Large intestine (tissue), 3 donors: ENCODE measurements around the gene AQP12B. TPM values are rescaled to one million over a fixed set of nuclear protein-coding genes. Genes with fewer than 3 reads are reported as not detected.

Experiments
- DNase-seq, 2 donors: peaks; one replicate each; pipeline versions ENCODE4 v3.0.0 to v3.0.0-alpha.2; 2013
- H3K27ac ChIP-seq: one replicate; pipeline ENCODE4 v1.5.1; 2013; ENCODE audit warnings: low read length
- H3K27me3 ChIP-seq: 2 replicates; pipeline ENCODE4 v1.6.1; 2013; ENCODE audit warnings: low read length; ENCODE audit not compliant: control insufficient read depth, insufficient read depth
- H3K36me3 ChIP-seq: 2 replicates; pipeline ENCODE4 v1.6.1; 2013; ENCODE audit warnings: low read length; ENCODE audit not compliant: control insufficient read depth, insufficient read depth
- H3K4me1 ChIP-seq: one replicate; pipeline ENCODE4 v1.6.1; 2013; ENCODE audit warnings: low read length; ENCODE audit not compliant: control insufficient read depth, insufficient read depth
- H3K4me3 ChIP-seq: one replicate; pipeline ENCODE4 v1.5.1; 2013; ENCODE audit warnings: low read length
- H3K9me3 ChIP-seq: one replicate; pipeline ENCODE4 v1.6.1; 2013; ENCODE audit warnings: mild to moderate bottlenecking, low read depth, low read length, moderate library complexity; ENCODE audit not compliant: control insufficient read depth
- WGBS: methylation state at CpG from one replicate; pipeline ENCODE4 v1.1.5; 2013; ENCODE audit warnings: low lambda C conversion rate; ENCODE audit not compliant: insufficient coverage; 5-methylcytosine and 5-hydroxymethylcytosine counted together
- polyA plus RNA-seq: library from polyadenylated mRNA; unstranded; fragments of 120-200 nt; gene quantifications from one replicate; pipeline ENCODE4 v1.2.1, GENCODE V29; 2013

AQP12B gene
- polyA plus RNA-seq, 1 donor: 10.6 TPM

GRCh38 chr2:240639566-240639965, 43.1 kb downstream of the AQP12B start:
- 93% methylated on average over 4 of the region's 18 CpGs for WGBS
- Histone ChIP-seq H3K9me3 (no peaks in the 10 kb centered on the region), H3K27ac (no peak overlapping the region), H3K4me1 (no peaks in the 10 kb centered on the region), H3K27me3 (peaks cover 19% of the 10 kb centered on the region), H3K36me3 (no peaks in the 10 kb centered on the region), H3K4me3 (no peak overlapping the region)
- no peak for DNase-seq

- Histone ChIP-seq H3K4me3 (no peak overlapping the region), H3K27me3 (peaks cover 16% of the 10 kb centered on the region), H3K4me1 (no peaks in the 10 kb centered on the region), H3K27ac (no peak overlapping the region), H3K9me3 (no peaks in the 10 kb centered on the region), H3K36me3 (no peaks in the 10 kb centered on the region)
- DNase-seq: no peak
- WGBS: 65% methylated on average over 2 of the region's 18 CpGs
Measured at GRCh38 chr2:240638512-240639160, 44.0 kb downstream of the AQP12B start.

- no peaks in the 10 kb centered on the region for H3K4me1 ChIP-seq
- no peak overlapping the region for H3K4me3 ChIP-seq
- peaks cover 13% of the 10 kb centered on the region for H3K27me3 ChIP-seq
- H3K27ac ChIP-seq: no peak overlapping the region
- H3K9me3 ChIP-seq: no peaks in the 10 kb centered on the region
- no peaks in the 10 kb centered on the region for H3K36me3 ChIP-seq
- WGBS: 80% methylated on average over 2 of the region's 8 CpGs
- DNase-seq: no peak
Measured at GRCh38 chr2:240637901-240638345, 44.8 kb downstream of the AQP12B start.

- H3K4me3 ChIP-seq: no peak overlapping the region
- no CpG with 5 or more reads among the region's 17 CpGs for WGBS
- no peak for DNase-seq
Measured at GRCh38 chr2:240637116-240637900, 45.4 kb downstream of the AQP12B start.

GRCh38 chr2:240636563-240637115, 46.0 kb downstream of the AQP12B start:
- Histone ChIP-seq H3K27me3 (peaks cover 13% of the 10 kb centered on the region), H3K27ac (no peak overlapping the region), H3K9me3 (peaks cover 9% of the 10 kb centered on the region), H3K4me3 (no peak overlapping the region), H3K4me1 (no peaks in the 10 kb centered on the region), H3K36me3 (peaks cover 9% of the 10 kb centered on the region)
- no CpG with 5 or more reads among the region's 11 CpGs for WGBS
- DNase-seq: no peak

More at GRCh38 chr2:240637116-240637900, 45.4 kb downstream of the AQP12B start:
- H3K4me1 ChIP-seq: no peaks in the 10 kb centered on the region
- H3K36me3 ChIP-seq: peaks cover 3% of the 10 kb centered on the region
- H3K9me3 ChIP-seq: peaks cover 4% of the 10 kb centered on the region
- H3K27ac ChIP-seq: no peak overlapping the region
- H3K27me3 ChIP-seq: peaks cover 13% of the 10 kb centered on the region

- H3K9me3 ChIP-seq: peaks cover 9% of the 10 kb centered on the region
- peaks cover 14% of the 10 kb centered on the region for H3K36me3 ChIP-seq
- no peak overlapping the region for H3K4me3 ChIP-seq
- WGBS: no CpG with 5 or more reads among the region's 3 CpGs
- H3K27ac ChIP-seq: no peak overlapping the region
- peaks cover 13% of the 10 kb centered on the region for H3K27me3 ChIP-seq
- H3K4me1 ChIP-seq: no peaks in the 10 kb centered on the region
- no peak for DNase-seq
Measured at GRCh38 chr2:240635998-240636547, 46.6 kb downstream of the AQP12B start.

- no peak for DNase-seq
- no peak overlapping the region for H3K4me3 ChIP-seq
- peaks cover 14% of the 10 kb centered on the region for H3K9me3 ChIP-seq
- no peak overlapping the region for H3K27ac ChIP-seq
- H3K27me3 ChIP-seq: peaks cover 13% of the 10 kb centered on the region
- H3K36me3 ChIP-seq: peaks cover 21% of the 10 kb centered on the region
- WGBS: no CpG with 5 or more reads among the region's 6 CpGs
- H3K4me1 ChIP-seq: no peaks in the 10 kb centered on the region
Measured at GRCh38 chr2:240635121-240635997, 47.3 kb downstream of the AQP12B start.

GRCh38 chr2:240632306-240632721, 50.4 kb downstream of the AQP12B start:
- H3K9me3 ChIP-seq: peaks cover 16% of the 10 kb centered on the region
- no CpG with 5 or more reads among the region's 1 CpG for WGBS
- DNase-seq: no peak
- H3K36me3 ChIP-seq: peaks cover 33% of the 10 kb centered on the region
- H3K4me3 ChIP-seq: no peak overlapping the region
- no peaks in the 10 kb centered on the region for H3K27me3 ChIP-seq
- peaks cover 3% of the 10 kb centered on the region for H3K4me1 ChIP-seq
- H3K27ac ChIP-seq: no peak overlapping the region

- H3K36me3 ChIP-seq: peaks cover 33% of the 10 kb centered on the region
- WGBS: no CpG with 5 or more reads among the region's 11 CpGs
- peaks cover 7% of the 10 kb centered on the region for H3K4me1 ChIP-seq
- no peak overlapping the region for H3K4me3 ChIP-seq
- no peak overlapping the region for H3K27ac ChIP-seq
- H3K27me3 ChIP-seq: no peaks in the 10 kb centered on the region
- peaks cover 16% of the 10 kb centered on the region for H3K9me3 ChIP-seq
- no peak for DNase-seq
Measured at GRCh38 chr2:240631548-240632305, 51.0 kb downstream of the AQP12B start.
